Measurements from ENCODE around the gene SH3RF3.

Gene SH3RF3

GRCh38 chr2:109300582-109300981, 171.6 kb downstream of the SH3RF3 start:
- Histone ChIP-seq H3K4me3 (ENCODE audit: control insufficient read depth in 1 of 7, extremely low read depth in 1 of 7, insufficient read depth in 4 of 7, low read depth in 2 of 7, low read length in 6 of 7) (no peak overlapping the region), H3K36me3 (ENCODE audit: control insufficient read depth in 4 of 4, insufficient read depth in 4 of 4, low read length in 3 of 4) (no peaks in the 10 kb centered on the region), H3K27ac (ENCODE audit: insufficient read depth in 1 of 2, low read depth in 1 of 2, low read length in 2 of 2, poor library complexity in 1 of 2, severe bottlenecking in 2 of 2) (no peak overlapping the region), H3K9me3 (ENCODE audit: control extremely low read depth in 1 of 5, control insufficient read depth in 4 of 5, insufficient read depth in 2 of 5, low read depth in 1 of 5, low read length in 4 of 5) (no peaks in the 10 kb centered on the region), H3K27me3 (replicated peaks in 2 of 5; ENCODE audit: control insufficient read depth in 4 of 5, insufficient read depth in 5 of 5, low read length in 4 of 5) (no peaks in the 10 kb centered on the region), H3K4me1 (ENCODE audit: control extremely low read depth in 1 of 4, control insufficient read depth in 4 of 4, insufficient read depth in 4 of 4, low read length in 3 of 4) (peaks cover 0 to 5% (median 1%) of the 10 kb centered on the region in 4 experiments)
- POLR2A ChIA-PET: no interaction called here
- 83% methylated on average over 3 of the region's 3 CpGs for WGBS (ENCODE audit: insufficient coverage)
- CTCF ChIA-PET: interaction anchor here (1.4 kb wide), 1 partner anchor 22 kb away, joined by 3 read pairs; no protein-coding TSS in a partner anchor
- no peak for DNase-seq

DNA sequence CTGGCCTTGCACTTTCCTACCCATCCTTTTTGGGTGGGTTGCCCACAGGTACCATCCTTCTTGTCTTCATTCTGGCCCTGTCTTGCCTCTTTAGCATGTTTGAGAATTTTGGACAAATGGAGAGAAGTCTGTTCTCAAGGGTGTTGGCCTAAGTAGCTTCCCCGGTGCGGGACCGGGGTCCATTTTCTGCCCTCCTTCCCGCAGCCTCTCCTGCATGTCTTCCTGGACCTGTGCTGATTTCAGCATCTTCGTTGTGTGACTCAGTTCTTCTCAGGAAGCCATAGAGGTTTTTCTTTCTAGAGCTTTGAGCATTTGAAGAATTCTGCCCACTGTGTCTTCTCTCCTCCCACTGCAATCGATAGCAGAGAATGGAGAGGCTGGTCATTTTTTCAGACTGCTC, 172.7 kb downstream of the SH3RF3 start:
- DNase-seq: no peak
- H3K4me3 ChIP-seq (ENCODE audit: control insufficient read depth in 1 of 7, extremely low read depth in 1 of 7, insufficient read depth in 4 of 7, low read depth in 2 of 7, low read length in 6 of 7): no peak overlapping the region
- CTCF ChIA-PET: interaction anchor here (1.4 kb wide), 1 partner anchor 10 kb away, joined by 4 read pairs; no protein-coding TSS in a partner anchor
- no peaks in the 10 kb centered on the region for H3K36me3 ChIP-seq (ENCODE audit: control insufficient read depth in 4 of 4, insufficient read depth in 4 of 4, low read length in 3 of 4)
- H3K9me3 ChIP-seq (ENCODE audit: control extremely low read depth in 1 of 5, control insufficient read depth in 4 of 5, insufficient read depth in 2 of 5, low read depth in 1 of 5, low read length in 4 of 5): no peaks in the 10 kb centered on the region
- peaks cover 0 to 5% (median 1%) of the 10 kb centered on the region in 4 experiments for H3K4me1 ChIP-seq (ENCODE audit: control extremely low read depth in 1 of 4, control insufficient read depth in 4 of 4, insufficient read depth in 4 of 4, low read length in 3 of 4)
- peaks cover 0 to 3% (median 0%) of the 10 kb centered on the region in 5 experiments for H3K27me3 ChIP-seq (replicated peaks in 2 of 5; ENCODE audit: control insufficient read depth in 4 of 5, insufficient read depth in 5 of 5, low read length in 4 of 5)
- POLR2A ChIA-PET: no interaction called here
- 94% methylated on average over 5 of the region's 6 CpGs for WGBS (ENCODE audit: insufficient coverage)
- no peak overlapping the region for H3K27ac ChIP-seq (ENCODE audit: insufficient read depth in 1 of 2, low read depth in 1 of 2, low read length in 2 of 2, poor library complexity in 1 of 2, severe bottlenecking in 2 of 2)

DNA sequence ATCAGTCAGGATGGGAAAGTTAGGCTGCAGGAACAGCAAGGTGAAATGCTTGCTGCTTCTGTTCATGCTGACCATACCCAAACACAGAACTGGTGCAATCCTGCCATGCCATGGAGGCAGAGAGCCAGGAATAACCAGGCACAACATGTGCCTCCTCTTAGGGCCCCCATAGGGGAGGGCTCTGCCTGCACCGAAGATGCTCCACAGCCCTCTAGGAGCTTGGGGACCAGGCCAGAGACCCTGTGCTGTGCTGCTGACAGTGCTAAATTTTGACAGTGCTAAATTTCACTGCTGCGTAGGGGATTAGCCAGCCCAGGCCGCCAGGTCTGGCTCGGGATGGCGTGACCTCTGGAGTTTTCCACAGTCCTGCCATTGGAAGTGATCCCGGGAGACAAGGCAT, 173.3 kb downstream of the SH3RF3 start:
- no peaks in the 10 kb centered on the region for H3K9me3 ChIP-seq (ENCODE audit: control extremely low read depth in 1 of 5, control insufficient read depth in 4 of 5, insufficient read depth in 2 of 5, low read depth in 1 of 5, low read length in 4 of 5)
- ChIA-PET POLR2A (no interaction called here), CTCF (interaction anchor here (1.4 kb wide), 1 partner anchor 10 kb away, joined by 4 read pairs; no protein-coding TSS in a partner anchor)
- H3K4me3 ChIP-seq (ENCODE audit: control insufficient read depth in 1 of 7, extremely low read depth in 1 of 7, insufficient read depth in 4 of 7, low read depth in 2 of 7, low read length in 6 of 7): no peak overlapping the region
- no peak overlapping the region for H3K27ac ChIP-seq (ENCODE audit: insufficient read depth in 1 of 2, low read depth in 1 of 2, low read length in 2 of 2, poor library complexity in 1 of 2, severe bottlenecking in 2 of 2)
- peaks cover 0 to 5% (median 1%) of the 10 kb centered on the region in 4 experiments for H3K4me1 ChIP-seq (ENCODE audit: control extremely low read depth in 1 of 4, control insufficient read depth in 4 of 4, insufficient read depth in 4 of 4, low read length in 3 of 4)
- H3K36me3 ChIP-seq (ENCODE audit: control insufficient read depth in 4 of 4, insufficient read depth in 4 of 4, low read length in 3 of 4): no peaks in the 10 kb centered on the region
- WGBS (ENCODE audit: insufficient coverage): 96% methylated on average over 6 of the region's 6 CpGs
- no peak for DNase-seq
- peaks cover 0 to 3% (median 0%) of the 10 kb centered on the region in 5 experiments for H3K27me3 ChIP-seq (replicated peaks in 2 of 5; ENCODE audit: control insufficient read depth in 4 of 5, insufficient read depth in 5 of 5, low read length in 4 of 5)

GRCh38 chr2:109304242-109304641, 175.2 kb downstream of the SH3RF3 start:
- Histone ChIP-seq H3K4me1 (ENCODE audit: control extremely low read depth in 1 of 4, control insufficient read depth in 4 of 4, insufficient read depth in 4 of 4, low read length in 3 of 4) (peaks cover 0 to 5% (median 0%) of the 10 kb centered on the region in 4 experiments), H3K9me3 (ENCODE audit: control extremely low read depth in 1 of 5, control insufficient read depth in 4 of 5, insufficient read depth in 2 of 5, low read depth in 1 of 5, low read length in 4 of 5) (no peaks in the 10 kb centered on the region), H3K36me3 (ENCODE audit: control insufficient read depth in 4 of 4, insufficient read depth in 4 of 4, low read length in 3 of 4) (no peaks in the 10 kb centered on the region), H3K27me3 (replicated peaks in 2 of 5; ENCODE audit: control insufficient read depth in 4 of 5, insufficient read depth in 5 of 5, low read length in 4 of 5) (peaks cover 0 to 3% (median 0%) of the 10 kb centered on the region in 5 experiments), H3K4me3 (ENCODE audit: control insufficient read depth in 1 of 7, extremely low read depth in 1 of 7, insufficient read depth in 4 of 7, low read depth in 2 of 7, low read length in 6 of 7) (no peak overlapping the region), H3K27ac (ENCODE audit: insufficient read depth in 1 of 2, low read depth in 1 of 2, low read length in 2 of 2, poor library complexity in 1 of 2, severe bottlenecking in 2 of 2) (no peak overlapping the region)
- POLR2A ChIA-PET: no interaction called here
- no CpG with 5 or more reads among the region's 5 CpGs for WGBS (ENCODE audit: insufficient coverage)
- no peak for DNase-seq
- CTCF ChIA-PET: no interaction called here

DNA sequence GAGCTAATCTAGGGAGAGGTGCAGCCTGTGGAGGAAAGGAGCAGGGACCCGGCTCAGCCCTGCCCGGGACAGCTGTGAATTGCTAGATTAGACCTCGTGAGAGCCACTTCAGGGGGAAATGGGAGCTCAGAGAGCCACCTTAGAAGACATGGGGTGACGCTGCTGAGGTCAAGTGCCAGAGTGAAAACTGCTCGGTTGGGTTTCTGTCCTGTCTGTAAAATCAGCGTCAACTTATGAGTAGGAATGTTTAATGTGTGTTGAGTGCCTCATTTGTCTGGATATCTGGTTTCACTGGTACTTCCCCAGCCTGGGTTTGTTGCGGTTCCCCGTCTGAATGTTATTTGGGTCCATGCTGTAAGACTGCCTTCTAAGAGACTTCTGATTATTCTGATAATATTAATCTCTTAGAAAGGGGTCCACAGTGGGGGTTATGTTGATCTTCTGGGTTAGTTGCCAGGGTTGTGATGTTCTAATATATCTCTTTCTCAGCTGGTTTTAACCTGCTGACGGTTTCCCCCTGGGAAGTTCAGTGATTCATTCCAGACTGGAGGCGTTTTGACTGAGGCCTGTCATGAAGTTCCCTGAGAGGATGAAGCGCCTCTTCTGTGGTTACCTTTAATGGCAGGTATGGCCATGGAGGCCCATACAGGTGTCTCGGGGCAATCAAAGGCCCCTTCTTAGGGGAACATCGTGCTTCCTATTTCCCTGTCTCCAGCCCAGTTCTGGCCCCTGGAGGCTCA, 175.9 kb downstream of the SH3RF3 start:
- Histone ChIP-seq H3K4me1 (ENCODE audit: control extremely low read depth in 1 of 4, control insufficient read depth in 4 of 4, insufficient read depth in 4 of 4, low read length in 3 of 4) (peaks cover 0 to 5% (median 0%) of the 10 kb centered on the region in 4 experiments), H3K4me3 (ENCODE audit: control insufficient read depth in 1 of 7, extremely low read depth in 1 of 7, insufficient read depth in 4 of 7, low read depth in 2 of 7, low read length in 6 of 7) (no peak overlapping the region), H3K9me3 (ENCODE audit: control extremely low read depth in 1 of 5, control insufficient read depth in 4 of 5, insufficient read depth in 2 of 5, low read depth in 1 of 5, low read length in 4 of 5) (no peaks in the 10 kb centered on the region), H3K36me3 (ENCODE audit: control insufficient read depth in 4 of 4, insufficient read depth in 4 of 4, low read length in 3 of 4) (no peaks in the 10 kb centered on the region), H3K27me3 (replicated peaks in 2 of 5; ENCODE audit: control insufficient read depth in 4 of 5, insufficient read depth in 5 of 5, low read length in 4 of 5) (peaks cover 0 to 3% (median 0%) of the 10 kb centered on the region in 5 experiments), H3K27ac (ENCODE audit: insufficient read depth in 1 of 2, low read depth in 1 of 2, low read length in 2 of 2, poor library complexity in 1 of 2, severe bottlenecking in 2 of 2) (no peak overlapping the region)
- ChIA-PET CTCF (no interaction called here), POLR2A (no interaction called here)
- no peak for DNase-seq
- WGBS (ENCODE audit: insufficient coverage): 84% methylated on average over 11 of the region's 13 CpGs

DNA sequence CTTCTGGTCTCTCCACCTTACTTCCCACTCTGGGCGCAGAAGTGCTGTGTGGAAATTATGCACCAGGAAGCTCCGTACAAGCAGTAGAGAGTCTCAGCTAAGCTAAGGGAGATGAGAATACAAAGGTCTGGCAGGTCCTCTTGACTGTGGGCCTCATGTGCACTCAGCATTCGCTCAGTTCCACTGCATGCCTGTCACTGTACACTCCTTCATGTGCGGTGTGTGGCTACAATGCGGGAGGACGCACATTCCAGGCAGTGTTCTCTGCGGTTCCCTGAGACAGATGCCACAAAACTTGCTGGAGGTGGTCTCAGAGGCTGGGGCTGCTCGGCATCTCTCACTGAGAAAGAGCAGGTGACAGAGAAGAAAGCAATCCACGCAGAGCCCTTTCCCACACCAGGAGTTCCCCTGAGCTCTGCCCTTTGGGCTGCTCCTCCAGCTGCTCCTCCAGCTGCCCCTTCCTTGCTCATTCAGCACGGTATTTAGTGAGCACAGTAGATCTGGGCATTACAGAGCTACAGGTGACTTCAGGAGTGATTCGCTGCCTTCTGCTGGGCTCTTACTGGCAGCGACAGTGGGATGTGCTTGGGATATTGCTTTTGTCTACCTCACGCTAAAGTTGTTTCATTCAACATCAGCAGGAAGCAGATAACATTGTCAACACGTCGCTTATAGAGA, 176.6 kb downstream of the SH3RF3 start:
- WGBS (ENCODE audit: insufficient coverage): 87% methylated on average over 14 of the region's 15 CpGs
- ChIA-PET CTCF (no interaction called here), POLR2A (no interaction called here)
- no peak overlapping the region for H3K27ac ChIP-seq (ENCODE audit: insufficient read depth in 1 of 2, low read depth in 1 of 2, low read length in 2 of 2, poor library complexity in 1 of 2, severe bottlenecking in 2 of 2)
- H3K36me3 ChIP-seq (ENCODE audit: control insufficient read depth in 4 of 4, insufficient read depth in 4 of 4, low read length in 3 of 4): no peaks in the 10 kb centered on the region
- no peaks in the 10 kb centered on the region for H3K9me3 ChIP-seq (ENCODE audit: control extremely low read depth in 1 of 5, control insufficient read depth in 4 of 5, insufficient read depth in 2 of 5, low read depth in 1 of 5, low read length in 4 of 5)
- H3K4me1 ChIP-seq (ENCODE audit: control extremely low read depth in 1 of 4, control insufficient read depth in 4 of 4, insufficient read depth in 4 of 4, low read length in 3 of 4): peaks cover 0 to 5% (median 0%) of the 10 kb centered on the region in 4 experiments
- H3K27me3 ChIP-seq (replicated peaks in 2 of 5; ENCODE audit: control insufficient read depth in 4 of 5, insufficient read depth in 5 of 5, low read length in 4 of 5): peaks cover 0 to 3% (median 0%) of the 10 kb centered on the region in 5 experiments
- no peak for DNase-seq
- no peak overlapping the region for H3K4me3 ChIP-seq (ENCODE audit: control insufficient read depth in 1 of 7, extremely low read depth in 1 of 7, insufficient read depth in 4 of 7, low read depth in 2 of 7, low read length in 6 of 7)

- H3K36me3 ChIP-seq (ENCODE audit: control insufficient read depth in 4 of 4, insufficient read depth in 4 of 4, low read length in 3 of 4): no peaks in the 10 kb centered on the region
- H3K27me3 ChIP-seq (replicated peaks in 2 of 5; ENCODE audit: control insufficient read depth in 4 of 5, insufficient read depth in 5 of 5, low read length in 4 of 5): peaks cover 0 to 3% (median 0%) of the 10 kb centered on the region in 5 experiments
- ChIA-PET POLR2A (no interaction called here), CTCF (no interaction called here)
- H3K4me3 ChIP-seq (ENCODE audit: control insufficient read depth in 1 of 7, extremely low read depth in 1 of 7, insufficient read depth in 4 of 7, low read depth in 2 of 7, low read length in 6 of 7): no peak overlapping the region
- H3K27ac ChIP-seq (ENCODE audit: insufficient read depth in 1 of 2, low read depth in 1 of 2, low read length in 2 of 2, poor library complexity in 1 of 2, severe bottlenecking in 2 of 2): no peak overlapping the region
- no peak for DNase-seq
- no peaks in the 10 kb centered on the region for H3K9me3 ChIP-seq (ENCODE audit: control extremely low read depth in 1 of 5, control insufficient read depth in 4 of 5, insufficient read depth in 2 of 5, low read depth in 1 of 5, low read length in 4 of 5)
- WGBS (ENCODE audit: insufficient coverage): 84% methylated on average over 10 of the region's 10 CpGs
- peaks cover 0 to 5% (median 0%) of the 10 kb centered on the region in 4 experiments for H3K4me1 ChIP-seq (ENCODE audit: control extremely low read depth in 1 of 4, control insufficient read depth in 4 of 4, insufficient read depth in 4 of 4, low read length in 3 of 4)
These were observed 177.2 kb downstream of the SH3RF3 start for GRCh38 chr2:109306190-109306589.

All from common myeloid progenitor, CD34-positive (primary cell).